Suprapubic skin (tissue), 4 donors: ENCODE results near the gene KCNH8.

ENCODE experiments used
- EP300 ChIP-seq: sonication (generic); formaldehyde crosslinking; IDR thresholded peaks from one replicate; pipeline ENCODE4 v1.6.1; 2017; ENCODE audit warnings: antibody characterized with exemption
- POLR2A ChIP-seq, 2 donors: fragments of 450-650 bp; IDR thresholded peaks; one replicate each; pipeline ENCODE4 v1.6.1; 2017; ENCODE audit warnings: antibody characterized with exemption in 2 of 2, mild to moderate bottlenecking in 2 of 2, moderate library complexity in 2 of 2
- POLR2AphosphoS5 ChIP-seq, 3 donors: sonication (generic); formaldehyde crosslinking; IDR thresholded peaks; one replicate each; pipeline ENCODE4 v1.6.1; 2017; ENCODE audit warnings: antibody characterized with exemption in 3 of 3
- TF ChIP-seq, protein P1 (sequence below), 2 donors: fragments of 200-600 bp in 1 of 2; fragments of 450-650 bp in 1 of 2; sonication (generic) in 1 of 2; IDR thresholded peaks; one replicate each; pipeline ENCODE4 v1.5.1; 2016 to 2019; ENCODE audit warnings: antibody characterized with exemption in 2 of 2, mild to moderate bottlenecking in 1 of 2, moderate library complexity in 1 of 2

DNA sequence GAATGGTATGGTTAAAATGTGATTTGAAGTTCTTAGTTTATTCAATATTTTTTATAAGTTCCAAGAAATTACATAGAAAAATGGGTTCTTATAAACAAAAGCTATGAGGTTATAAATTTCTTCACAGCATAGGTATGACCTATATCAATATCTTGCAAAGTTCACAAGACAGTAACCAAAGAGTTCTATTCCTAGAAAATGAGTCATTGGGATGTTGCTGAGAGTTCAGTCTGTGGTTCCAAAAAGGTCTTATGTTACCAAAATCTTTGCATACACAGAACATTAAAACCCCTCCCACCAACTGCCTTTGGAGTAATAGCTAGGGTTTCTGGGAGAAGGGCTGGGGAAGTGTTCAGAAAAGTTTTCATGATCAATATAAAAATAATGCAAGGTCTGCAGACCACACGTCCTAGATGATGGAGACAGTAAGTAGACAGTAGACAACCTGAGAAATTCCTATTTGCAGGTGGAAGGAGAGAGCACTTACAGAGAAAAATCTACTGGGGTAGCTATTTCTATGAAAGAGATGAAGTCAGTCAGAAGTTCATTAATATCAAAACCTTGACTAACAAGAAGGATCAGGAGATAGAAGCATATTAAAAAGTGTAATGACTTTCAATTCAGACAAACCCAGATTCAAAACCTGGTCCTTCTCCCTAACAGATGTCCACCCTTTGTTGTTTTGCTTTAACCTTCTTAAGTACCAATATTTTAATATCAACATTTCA lies 279.3 kb downstream of the KCNH8 start:
- no peak for TF ChIP-seq POLR2A (IDR thresholded peaks at IDR 0.05)
- no peak for TF ChIP-seq POLR2AphosphoS5 (IDR thresholded peaks at IDR 0.05)
- TF ChIP-seq, protein P1, sequence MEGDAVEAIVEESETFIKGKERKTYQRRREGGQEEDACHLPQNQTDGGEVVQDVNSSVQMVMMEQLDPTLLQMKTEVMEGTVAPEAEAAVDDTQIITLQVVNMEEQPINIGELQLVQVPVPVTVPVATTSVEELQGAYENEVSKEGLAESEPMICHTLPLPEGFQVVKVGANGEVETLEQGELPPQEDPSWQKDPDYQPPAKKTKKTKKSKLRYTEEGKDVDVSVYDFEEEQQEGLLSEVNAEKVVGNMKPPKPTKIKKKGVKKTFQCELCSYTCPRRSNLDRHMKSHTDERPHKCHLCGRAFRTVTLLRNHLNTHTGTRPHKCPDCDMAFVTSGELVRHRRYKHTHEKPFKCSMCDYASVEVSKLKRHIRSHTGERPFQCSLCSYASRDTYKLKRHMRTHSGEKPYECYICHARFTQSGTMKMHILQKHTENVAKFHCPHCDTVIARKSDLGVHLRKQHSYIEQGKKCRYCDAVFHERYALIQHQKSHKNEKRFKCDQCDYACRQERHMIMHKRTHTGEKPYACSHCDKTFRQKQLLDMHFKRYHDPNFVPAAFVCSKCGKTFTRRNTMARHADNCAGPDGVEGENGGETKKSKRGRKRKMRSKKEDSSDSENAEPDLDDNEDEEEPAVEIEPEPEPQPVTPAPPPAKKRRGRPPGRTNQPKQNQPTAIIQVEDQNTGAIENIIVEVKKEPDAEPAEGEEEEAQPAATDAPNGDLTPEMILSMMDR (IDR thresholded peaks at IDR 0.05) = no peak
- TF ChIP-seq EP300 = no peak
